NOMO-1 (cell line): ENCODE results near the gene CTNNA3.

Experiments used
- DNase-seq, 2 experiments: peaks; one replicate each; lab custom pipeline; 2025; ENCODE audit not compliant: unreplicated experiment in 2 of 2; lab: John Stamatoyannopoulos, UW

CTNNA3 gene

DNA sequence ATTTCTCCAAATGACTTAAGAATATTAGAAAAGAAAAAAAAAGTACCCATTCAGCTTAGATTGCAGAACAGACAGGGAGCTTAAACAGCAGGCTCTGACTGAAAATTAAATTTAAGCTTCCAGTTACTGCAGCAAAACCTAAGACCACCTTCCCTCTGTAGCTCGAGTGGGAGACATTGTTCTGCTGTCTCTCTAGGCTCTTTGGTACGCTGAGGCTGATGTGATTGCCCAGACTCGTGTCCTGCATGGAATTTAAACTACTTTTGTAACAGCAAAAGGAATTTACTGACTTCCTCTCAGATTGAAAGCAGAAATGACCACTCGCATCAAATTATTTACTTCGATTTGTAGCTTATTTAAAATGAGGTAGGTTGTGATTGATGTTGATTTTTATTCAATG is 645.6 kb downstream of the CTNNA3 start:
- no peak for DNase-seq

- DNase-seq = no peak
Measured at GRCh38 chr10:67049988-67050387, 646.0 kb downstream of the CTNNA3 start.

GRCh38 chr10:67046507-67046906 is 649.5 kb downstream of the CTNNA3 start:
- DNase-seq = no peak

- DNase-seq = no peak
Measured at GRCh38 chr10:67045404-67045803, 650.6 kb downstream of the CTNNA3 start.

DNA sequence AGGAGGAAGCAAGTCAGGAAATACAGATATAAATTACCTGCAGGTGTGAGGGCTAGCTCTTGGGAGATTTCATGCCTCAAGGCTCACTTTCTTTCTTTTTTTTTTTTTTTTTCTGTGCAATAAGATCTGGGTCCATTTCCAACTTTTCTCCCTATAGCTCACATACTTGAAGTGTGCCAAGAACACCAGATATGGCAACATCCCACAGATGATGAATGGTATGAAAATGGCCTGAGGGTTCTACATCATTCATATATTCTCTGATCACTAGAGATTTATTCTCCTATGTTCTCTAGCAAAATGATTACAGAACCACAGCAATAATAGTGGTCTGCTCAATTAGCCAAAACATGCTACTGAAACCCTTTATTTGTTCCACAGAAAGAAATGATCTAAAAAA is 653.0 kb downstream of the CTNNA3 start:
- no peak for DNase-seq

GRCh38 chr10:67036808-67037207 is 659.2 kb downstream of the CTNNA3 start:
- DNase-seq = peak; percentile 68 to 93

GRCh38 chr10:67033878-67034277 is 662.1 kb downstream of the CTNNA3 start:
- no peak for DNase-seq

DNA sequence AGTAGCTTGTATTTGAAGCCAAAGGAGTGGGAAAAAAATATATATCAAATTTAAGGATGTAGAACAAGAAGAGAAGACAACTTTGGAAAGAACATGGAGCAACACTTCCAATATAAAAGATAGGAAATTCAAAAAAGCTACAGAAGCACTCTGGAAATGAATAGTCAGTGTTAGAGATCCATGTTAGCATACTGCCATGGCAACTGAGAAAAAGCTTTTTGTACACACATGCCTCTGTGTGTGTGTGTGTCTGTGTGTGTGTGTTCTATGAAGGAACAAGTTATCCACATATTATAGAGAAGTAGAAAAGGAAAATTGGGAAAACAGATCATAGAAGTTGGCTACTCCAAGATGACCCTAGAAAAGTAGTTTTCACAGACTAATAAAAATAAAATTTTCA is 673.9 kb downstream of the CTNNA3 start:
- no peak for DNase-seq

- no peak for DNase-seq
Measured at GRCh38 chr10:67017218-67017617, 678.8 kb downstream of the CTNNA3 start.

- DNase-seq = peak in 1 of 2 experiments; percentile 72
Measured at GRCh38 chr10:67015225-67015624, 680.8 kb downstream of the CTNNA3 start.

DNA sequence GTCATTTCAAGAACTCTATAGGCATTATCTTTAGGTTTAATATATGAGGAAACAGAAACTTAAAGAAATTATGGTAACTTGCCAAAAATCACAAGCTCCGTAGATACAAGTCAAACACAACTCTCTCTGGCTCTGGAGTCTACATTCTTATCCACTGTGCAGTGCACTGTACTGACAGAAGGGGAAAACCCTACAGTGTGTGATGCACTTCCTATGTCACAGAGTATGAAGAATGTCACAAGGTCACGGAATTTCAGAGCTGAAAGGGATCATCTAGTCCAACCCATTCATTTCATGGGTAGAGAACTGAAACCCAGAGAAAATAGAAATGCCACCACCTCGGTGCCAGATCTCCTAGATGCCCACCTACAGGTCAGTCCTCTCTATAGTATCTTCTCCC is 684.0 kb downstream of the CTNNA3 start:
- DNase-seq = no peak

DNA sequence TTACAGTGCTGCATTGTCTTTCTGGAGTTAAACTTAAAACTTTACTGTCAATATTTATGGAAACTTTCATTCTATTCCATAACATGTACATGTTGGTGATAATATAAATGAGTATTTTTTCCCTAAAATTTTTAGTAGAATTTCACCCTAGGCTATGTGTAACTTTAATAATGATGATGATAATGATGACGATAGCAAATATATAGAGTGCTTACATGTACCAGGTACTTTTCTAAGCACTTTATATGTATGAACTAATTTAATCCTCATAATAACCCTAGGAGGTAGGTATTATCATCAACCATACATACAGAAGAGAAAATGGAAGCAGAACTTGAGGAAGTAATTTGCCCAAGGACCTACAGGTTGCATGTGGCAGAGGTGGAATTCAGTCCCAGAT is 684.5 kb downstream of the CTNNA3 start:
- DNase-seq = no peak

GRCh38 chr10:67005981-67006380 is 690.0 kb downstream of the CTNNA3 start:
- DNase-seq = peak in 1 of 2 experiments; percentile 15

DNA sequence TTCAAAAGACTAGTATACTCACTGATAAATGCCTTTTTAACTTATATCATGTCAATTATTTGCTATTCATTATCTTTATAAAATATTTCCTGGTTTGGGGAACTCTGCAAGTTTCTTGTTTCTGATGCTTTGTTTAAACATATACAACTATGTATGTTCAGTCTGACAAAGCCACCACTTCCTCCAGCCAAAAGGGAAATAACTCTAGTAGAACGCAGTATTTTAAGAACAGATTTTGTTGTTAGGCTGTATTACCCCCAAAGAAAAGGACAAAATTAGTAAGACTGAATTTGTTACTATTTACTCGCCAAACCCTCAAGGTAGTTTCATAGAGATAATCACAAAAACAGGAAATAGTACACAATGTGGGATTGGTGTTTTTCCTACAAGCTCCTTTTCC is 691.3 kb downstream of the CTNNA3 start:
- DNase-seq = no peak

- no peak for DNase-seq
Measured at GRCh38 chr10:66999762-67000545, 696.0 kb downstream of the CTNNA3 start.

DNA sequence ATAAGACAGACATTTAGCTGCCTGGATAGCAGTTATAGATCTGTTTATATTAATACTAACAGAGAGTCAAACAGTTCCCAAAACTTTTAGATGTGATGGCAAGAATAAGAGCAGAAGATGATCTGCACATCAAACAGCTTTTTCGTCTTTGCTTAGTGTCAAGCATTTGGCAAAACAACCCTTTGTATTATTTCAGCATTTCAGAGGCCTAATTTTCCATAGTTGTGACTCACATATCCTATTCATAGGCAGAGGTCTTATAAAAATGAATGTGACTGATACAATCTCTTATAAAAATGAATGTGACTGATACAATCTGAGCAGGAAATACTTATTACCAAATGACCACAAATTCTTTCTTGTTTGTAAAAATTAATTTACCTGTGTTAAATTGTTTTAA is 699.0 kb downstream of the CTNNA3 start:
- DNase-seq = no peak

DNA sequence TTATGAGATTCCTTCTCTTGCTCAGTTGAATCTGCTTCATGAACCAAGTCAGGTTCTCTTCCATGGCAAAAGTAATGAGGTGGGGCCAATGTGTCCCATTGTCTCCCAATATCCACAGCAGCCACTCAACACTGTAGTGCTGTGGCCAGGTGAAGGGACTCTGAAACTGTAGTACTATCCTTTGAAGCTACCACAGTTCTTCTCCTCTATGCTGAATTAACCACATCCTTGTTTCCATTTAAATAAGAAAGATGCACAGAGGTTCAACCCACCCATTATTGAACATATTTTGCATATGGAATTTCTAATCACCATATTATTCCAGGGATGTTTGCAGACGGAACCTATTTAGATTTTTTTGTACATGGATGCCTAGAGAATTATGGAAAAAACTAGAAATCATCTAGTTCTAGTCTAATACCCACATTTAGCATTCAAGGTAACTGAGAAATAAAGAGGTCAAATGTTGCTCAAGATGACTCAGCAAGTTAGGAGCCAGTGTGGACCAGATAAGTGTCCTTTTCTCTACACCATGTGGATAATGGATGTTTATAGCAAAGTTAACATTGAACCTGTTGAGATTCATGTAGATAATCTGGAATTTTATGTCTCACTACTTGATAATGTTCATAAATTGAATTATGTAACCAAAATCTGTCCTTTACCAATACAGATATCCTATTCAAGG is 705.7 kb downstream of the CTNNA3 start:
- DNase-seq = no peak

DNA sequence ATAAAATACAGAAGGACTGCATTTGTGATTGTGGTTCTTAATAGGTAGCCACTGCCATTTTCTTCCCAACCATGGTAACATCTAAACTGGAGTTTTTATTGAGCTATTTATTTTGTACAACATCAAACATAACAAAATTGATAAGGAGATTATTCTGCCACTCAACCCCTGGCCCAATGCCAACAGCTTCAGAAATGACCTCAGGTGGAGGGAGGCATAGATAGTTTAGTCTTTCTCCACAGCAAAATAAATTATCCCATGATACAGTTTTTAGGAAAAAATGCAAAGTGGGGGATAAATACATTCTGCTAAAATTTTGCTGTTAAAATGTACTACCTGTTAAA is 712.5 kb downstream of the CTNNA3 start:
- no peak for DNase-seq

GRCh38 chr10:66982792-66983474 is 713.1 kb downstream of the CTNNA3 start:
- no peak for DNase-seq

DNA sequence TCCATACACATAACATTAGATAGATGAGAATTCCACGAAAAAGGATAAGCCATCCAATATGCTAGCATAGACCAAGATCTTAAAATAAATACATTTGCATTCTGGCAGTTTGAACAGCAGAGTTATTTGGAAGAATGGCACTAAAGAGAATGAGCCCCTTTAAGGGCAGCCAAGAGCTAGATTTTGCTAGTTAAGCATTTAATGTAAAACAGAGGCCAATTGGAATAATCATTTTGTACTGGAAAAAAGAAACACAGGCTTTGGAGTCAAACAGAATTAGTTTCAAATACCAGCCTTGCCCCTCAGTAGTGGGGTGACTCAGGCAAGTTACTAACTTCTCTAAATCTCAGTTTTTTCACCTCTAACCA is 714.0 kb downstream of the CTNNA3 start:
- no peak for DNase-seq

GRCh38 chr10:66981361-66982052 is 714.5 kb downstream of the CTNNA3 start:
- DNase-seq = no peak
